ENCODE data around the gene EDN2.

DNA sequence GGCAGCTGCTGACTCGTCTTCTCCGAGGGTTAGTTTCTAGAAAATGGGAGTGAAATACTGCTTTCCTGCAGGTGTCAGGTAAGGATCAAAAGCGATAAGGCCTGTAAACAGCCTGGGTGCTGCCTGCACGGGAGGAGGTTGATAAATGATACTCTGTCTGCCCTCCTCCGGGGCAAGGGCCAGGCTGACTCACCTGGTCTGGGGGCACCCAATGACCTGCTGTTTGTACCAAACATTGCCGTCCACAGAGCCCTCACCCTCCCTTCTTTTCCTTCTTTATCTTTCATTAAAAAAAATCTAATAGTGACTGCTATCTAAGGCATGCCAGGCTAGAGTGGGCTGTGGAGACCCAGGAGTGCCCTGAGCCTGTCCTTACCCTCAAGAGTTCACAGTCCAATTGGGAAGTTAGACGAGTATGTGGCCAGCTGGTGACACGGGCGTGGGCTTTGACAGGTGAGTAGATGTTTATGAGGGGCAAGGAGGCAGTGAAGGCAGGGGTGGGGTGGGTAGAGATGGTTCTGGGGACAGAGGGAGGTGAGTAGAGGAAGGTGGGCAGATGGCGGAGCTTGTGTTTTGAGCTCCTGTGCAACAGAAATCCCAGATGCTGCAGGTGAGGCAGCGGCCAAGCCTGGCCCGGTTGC lies 16.2 kb downstream of the EDN2 start:
- TF ChIP-seq, protein P1, sequence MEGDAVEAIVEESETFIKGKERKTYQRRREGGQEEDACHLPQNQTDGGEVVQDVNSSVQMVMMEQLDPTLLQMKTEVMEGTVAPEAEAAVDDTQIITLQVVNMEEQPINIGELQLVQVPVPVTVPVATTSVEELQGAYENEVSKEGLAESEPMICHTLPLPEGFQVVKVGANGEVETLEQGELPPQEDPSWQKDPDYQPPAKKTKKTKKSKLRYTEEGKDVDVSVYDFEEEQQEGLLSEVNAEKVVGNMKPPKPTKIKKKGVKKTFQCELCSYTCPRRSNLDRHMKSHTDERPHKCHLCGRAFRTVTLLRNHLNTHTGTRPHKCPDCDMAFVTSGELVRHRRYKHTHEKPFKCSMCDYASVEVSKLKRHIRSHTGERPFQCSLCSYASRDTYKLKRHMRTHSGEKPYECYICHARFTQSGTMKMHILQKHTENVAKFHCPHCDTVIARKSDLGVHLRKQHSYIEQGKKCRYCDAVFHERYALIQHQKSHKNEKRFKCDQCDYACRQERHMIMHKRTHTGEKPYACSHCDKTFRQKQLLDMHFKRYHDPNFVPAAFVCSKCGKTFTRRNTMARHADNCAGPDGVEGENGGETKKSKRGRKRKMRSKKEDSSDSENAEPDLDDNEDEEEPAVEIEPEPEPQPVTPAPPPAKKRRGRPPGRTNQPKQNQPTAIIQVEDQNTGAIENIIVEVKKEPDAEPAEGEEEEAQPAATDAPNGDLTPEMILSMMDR (IDR thresholded peaks at IDR 0.05; ENCODE audit: control extremely low read depth in 1 of 3, insufficient read depth in 1 of 3, low read depth in 1 of 3, low read length in 3 of 3): no peak
- TF ChIP-seq SIN3A (conservative IDR thresholded peaks at IDR 0.05 in 1 of 2, IDR thresholded peaks at IDR 0.05 in 1 of 2; ENCODE audit: low read depth in 1 of 2, low read length in 2 of 2): no peak
- TF ChIP-seq TCF12 (IDR thresholded peaks at IDR 0.05; ENCODE audit: low read depth, low read length): no peak
- TF ChIP-seq POLR2A (IDR thresholded peaks at IDR 0.05; ENCODE audit: control extremely low read depth in 1 of 2, low read depth in 2 of 2, low read length in 2 of 2): no peak
- no peak for TF ChIP-seq POLR2AphosphoS5 (IDR thresholded peaks at IDR 0.05; ENCODE audit: low read depth, low read length)
- TF ChIP-seq EP300 (IDR thresholded peaks at IDR 0.05; ENCODE audit: borderline replicate concordance in 1 of 2, low read depth in 2 of 2, low read length in 2 of 2): no peak
- no peak for TF ChIP-seq CHD2 (IDR thresholded peaks at IDR 0.05; ENCODE audit: low read length)
- no peak for TF ChIP-seq RFX5 (IDR thresholded peaks at IDR 0.05; ENCODE audit: borderline replicate concordance, low read depth, low read length)
- TF ChIP-seq, protein P2, sequence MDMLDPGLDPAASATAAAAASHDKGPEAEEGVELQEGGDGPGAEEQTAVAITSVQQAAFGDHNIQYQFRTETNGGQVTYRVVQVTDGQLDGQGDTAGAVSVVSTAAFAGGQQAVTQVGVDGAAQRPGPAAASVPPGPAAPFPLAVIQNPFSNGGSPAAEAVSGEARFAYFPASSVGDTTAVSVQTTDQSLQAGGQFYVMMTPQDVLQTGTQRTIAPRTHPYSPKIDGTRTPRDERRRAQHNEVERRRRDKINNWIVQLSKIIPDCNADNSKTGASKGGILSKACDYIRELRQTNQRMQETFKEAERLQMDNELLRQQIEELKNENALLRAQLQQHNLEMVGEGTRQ (IDR thresholded peaks at IDR 0.05; ENCODE audit: low read length): no peak
